ENCODE data around the gene RSPH4A.

- TF ChIP-seq CTCF (conservative IDR thresholded peaks at IDR 0.05; ENCODE audit: low read depth, low read length) (no peak), MXI1 (IDR thresholded peaks at IDR 0.05; ENCODE audit: borderline replicate concordance, low read depth, low read length) (no peak), SMC3 (IDR thresholded peaks at IDR 0.05; ENCODE audit: low read depth, low read length) (no peak), POLR2A (IDR thresholded peaks at IDR 0.05; ENCODE audit: low read depth, low read length) (no peak), MAZ (IDR thresholded peaks at IDR 0.05; ENCODE audit: borderline replicate concordance, low read depth, low read length) (no peak), RCOR1 (IDR thresholded peaks at IDR 0.05; ENCODE audit: insufficient replicate concordance, low read length) (no peak), MAFK (IDR thresholded peaks at IDR 0.05; ENCODE audit: low read depth, low read length) (no peak), BHLHE40 (IDR thresholded peaks at IDR 0.05; ENCODE audit: low read depth, low read length) (no peak), FOS (IDR thresholded peaks at IDR 0.05; ENCODE audit: low read depth, low read length) (no peak), RAD21 (IDR thresholded peaks at IDR 0.05; ENCODE audit: low read length) (no peak)
- TF ChIP-seq, protein P1, sequence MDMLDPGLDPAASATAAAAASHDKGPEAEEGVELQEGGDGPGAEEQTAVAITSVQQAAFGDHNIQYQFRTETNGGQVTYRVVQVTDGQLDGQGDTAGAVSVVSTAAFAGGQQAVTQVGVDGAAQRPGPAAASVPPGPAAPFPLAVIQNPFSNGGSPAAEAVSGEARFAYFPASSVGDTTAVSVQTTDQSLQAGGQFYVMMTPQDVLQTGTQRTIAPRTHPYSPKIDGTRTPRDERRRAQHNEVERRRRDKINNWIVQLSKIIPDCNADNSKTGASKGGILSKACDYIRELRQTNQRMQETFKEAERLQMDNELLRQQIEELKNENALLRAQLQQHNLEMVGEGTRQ (IDR thresholded peaks at IDR 0.05; ENCODE audit: low read depth, low read length): no peak
Measured at GRCh38 chr6:116578335-116578734, 37.9 kb upstream of the RSPH4A start.

Measured in IMR-90 (cell line).